Mucosa of rectum (tissue), 2 donors: ENCODE measurements around the gene ALKAL2.
"Not testable (repeated sequence)": the region's sequence is repeated elsewhere in the genome, so short reads cannot be mapped to it uniquely, and the experiment has no call there.

Source experiments
- H3K27ac ChIP-seq, 2 donors: one replicate each; pipeline ENCODE4 v1.7.0; 2013; ENCODE audit warnings: inconsistent platforms in 2 of 2, low read depth in 2 of 2, low read length in 2 of 2
- H3K27me3 ChIP-seq, 2 donors: one replicate each; pipeline ENCODE4 v1.7.0; 2013; ENCODE audit warnings: low read length in 2 of 2; ENCODE audit not compliant: control insufficient read depth in 2 of 2, insufficient read depth in 2 of 2
- H3K36me3 ChIP-seq, 2 donors: one replicate each; pipeline ENCODE4 v1.7.0; 2013; ENCODE audit warnings: low read length in 2 of 2; ENCODE audit not compliant: control insufficient read depth in 2 of 2, insufficient read depth in 2 of 2
- H3K4me1 ChIP-seq, 2 donors: one replicate each; pipeline ENCODE4 v1.7.0; 2013; ENCODE audit warnings: low read length in 2 of 2, mild to moderate bottlenecking in 1 of 2; ENCODE audit not compliant: control insufficient read depth in 2 of 2, insufficient read depth in 2 of 2
- H3K4me3 ChIP-seq, 2 donors: one replicate each; pipeline ENCODE4 v1.7.0; 2013; ENCODE audit warnings: low read length in 2 of 2
- H3K9ac ChIP-seq, 2 donors: one replicate each; pipeline ENCODE4 v1.7.0; 2013; ENCODE audit warnings: low read length in 2 of 2, low read depth in 1 of 2, mild to moderate bottlenecking in 1 of 2
- H3K9me3 ChIP-seq, 2 donors: one replicate each; pipeline ENCODE4 v1.7.0; 2013; ENCODE audit warnings: low read length in 2 of 2; ENCODE audit not compliant: control insufficient read depth in 2 of 2
- donor health status: healthy.
- donor health status: Normal muscosa, but diverticular disease.

Gene ALKAL2

GRCh38 chr2:317501-318424, 29.9 kb upstream of the ALKAL2 start:
- peak overlapping the region in 1 of 2 donors; percentile 16 for H3K27ac ChIP-seq
- H3K4me1 ChIP-seq = no peaks in the 10 kb centered on the region
- H3K9ac ChIP-seq = no peak overlapping the region
- no peaks in the 10 kb centered on the region for H3K27me3 ChIP-seq
- H3K4me3 ChIP-seq = no peak overlapping the region
- no peaks in the 10 kb centered on the region for H3K36me3 ChIP-seq
- H3K9me3 ChIP-seq = no peaks in the 10 kb centered on the region

- H3K9me3 ChIP-seq = no peaks in the 10 kb centered on the region
- no peak overlapping the region for H3K4me3 ChIP-seq
- no peak overlapping the region for H3K27ac ChIP-seq
- no peak overlapping the region for H3K9ac ChIP-seq
- H3K36me3 ChIP-seq = no peaks in the 10 kb centered on the region
- no peaks in the 10 kb centered on the region for H3K4me1 ChIP-seq
- no peaks in the 10 kb centered on the region for H3K27me3 ChIP-seq
Measured at GRCh38 chr2:316381-316780, 28.5 kb upstream of the ALKAL2 start.

GRCh38 chr2:315925-316324, 28.0 kb upstream of the ALKAL2 start:
- H3K9ac ChIP-seq, H3K36me3 ChIP-seq, H3K9me3 ChIP-seq, H3K27me3 ChIP-seq, H3K4me1 ChIP-seq, H3K27ac ChIP-seq, H3K4me3 ChIP-seq: not testable (repeated sequence)

- Histone ChIP-seq H3K27ac (no peak overlapping the region), H3K4me3 (no peak overlapping the region), H3K36me3 (no peaks in the 10 kb centered on the region), H3K9ac (no peak overlapping the region), H3K27me3 (no peaks in the 10 kb centered on the region), H3K4me1 (no peaks in the 10 kb centered on the region), H3K9me3 (no peaks in the 10 kb centered on the region)
Measured at GRCh38 chr2:314561-315336, 26.9 kb upstream of the ALKAL2 start.

- Histone ChIP-seq H3K27ac (no peak overlapping the region), H3K9me3 (no peaks in the 10 kb centered on the region), H3K27me3 (no peaks in the 10 kb centered on the region), H3K4me3 (no peak overlapping the region), H3K9ac (no peak overlapping the region), H3K36me3 (no peaks in the 10 kb centered on the region), H3K4me1 (no peaks in the 10 kb centered on the region)
Measured at GRCh38 chr2:313991-314390, 26.1 kb upstream of the ALKAL2 start.

GRCh38 chr2:310994-311393, 23.1 kb upstream of the ALKAL2 start:
- Histone ChIP-seq H3K4me3 (no peak overlapping the region), H3K27me3 (no peaks in the 10 kb centered on the region), H3K27ac (no peak overlapping the region), H3K9ac (no peak overlapping the region), H3K36me3 (no peaks in the 10 kb centered on the region), H3K9me3 (no peaks in the 10 kb centered on the region), H3K4me1 (no peaks in the 10 kb centered on the region)

GRCh38 chr2:309954-310510, 22.1 kb upstream of the ALKAL2 start:
- H3K27ac ChIP-seq = no peak overlapping the region
- no peak overlapping the region for H3K9ac ChIP-seq
- H3K36me3 ChIP-seq = no peaks in the 10 kb centered on the region
- no peaks in the 10 kb centered on the region for H3K27me3 ChIP-seq
- H3K9me3 ChIP-seq = no peaks in the 10 kb centered on the region
- no peak overlapping the region for H3K4me3 ChIP-seq
- H3K4me1 ChIP-seq = no peaks in the 10 kb centered on the region

GRCh38 chr2:309148-309953, 21.5 kb upstream of the ALKAL2 start:
- H3K36me3 ChIP-seq = no peaks in the 10 kb centered on the region
- H3K9me3 ChIP-seq = no peaks in the 10 kb centered on the region
- no peaks in the 10 kb centered on the region for H3K27me3 ChIP-seq
- no peak overlapping the region for H3K4me3 ChIP-seq
- no peak overlapping the region for H3K27ac ChIP-seq
- no peak overlapping the region for H3K9ac ChIP-seq
- no peaks in the 10 kb centered on the region for H3K4me1 ChIP-seq

GRCh38 chr2:305366-305765, 17.5 kb upstream of the ALKAL2 start:
- Histone ChIP-seq H3K36me3 (no peaks in the 10 kb centered on the region), H3K9me3 (no peaks in the 10 kb centered on the region), H3K27ac (no peak overlapping the region), H3K27me3 (no peaks in the 10 kb centered on the region), H3K4me3 (no peak overlapping the region), H3K4me1 (no peaks in the 10 kb centered on the region), H3K9ac (no peak overlapping the region)
